Breast epithelium (tissue), 4 donors: Measurements from ENCODE around the gene SORL1. TPM values are rescaled to one million over a fixed set of nuclear protein-coding genes. Genes with fewer than 3 reads are reported as not detected.

Source experiments
- DNase-seq, 2 donors: peaks; one replicate each; pipeline ENCODE4 v3.0.0-alpha.2; 2019; ENCODE audit warnings: low spot score in 2 of 2
- H3K27ac ChIP-seq, 2 donors: fragments of 200-600 bp; sonication (generic) in 1 of 2; one replicate each; pipeline ENCODE4 v1.5.1; 2016 to 2019; ENCODE audit warnings: mild to moderate bottlenecking in 1 of 2
- H3K27me3 ChIP-seq, 2 donors: fragments of 200-600 bp; sonication (generic) in 1 of 2; one replicate each; pipeline versions ENCODE4 v1.5.1 to v1.6.0; 2017 to 2019; ENCODE audit warnings: control low read depth in 1 of 2, mild to moderate bottlenecking in 1 of 2
- H3K36me3 ChIP-seq: fragments of 200-600 bp; one replicate; pipeline ENCODE4 v1.5.1; 2019
- H3K4me1 ChIP-seq, 2 donors: fragments of 200-600 bp; sonication (generic); one replicate each; pipeline ENCODE4 v1.5.1; 2016 to 2019; ENCODE audit warnings: control low read depth in 1 of 2
- H3K4me3 ChIP-seq, 3 donors: fragments of 200-600 bp; sonication (generic); 1 replicate in 2 of 3; 2 replicates in 1 of 3; pipeline ENCODE4 v1.5.1; 2016 to 2019; ENCODE audit warnings: mild to moderate bottlenecking in 3 of 3, moderate library complexity in 2 of 3
- H3K9me3 ChIP-seq, 2 donors: fragments of 200-600 bp; sonication (generic) in 1 of 2; one replicate each; pipeline ENCODE4 v1.5.1; 2016 to 2019; ENCODE audit warnings: control low read depth in 1 of 2
- POLR2A ChIP-seq: fragments of 450-650 bp; IDR thresholded peaks from one replicate; pipeline ENCODE4 v1.6.1; 2016; ENCODE audit warnings: antibody characterized with exemption, mild to moderate bottlenecking, moderate library complexity
- POLR2AphosphoS5 ChIP-seq, 3 donors: sonication (generic); formaldehyde crosslinking; IDR thresholded peaks; one replicate each; pipeline ENCODE4 v1.6.1; 2017; ENCODE audit warnings: antibody characterized with exemption in 3 of 3
- intact Hi-C: fragments of 100-400 bp; cut with DNase I; formaldehyde crosslinking; loops from one replicate; pipeline ENCODE4 v1.15.1; 2023; ENCODE audit warnings: low total_unique reads
- total RNA-seq, 3 donors: library from RNA; depleted of rRNA; stranded (reverse); fragments of >200 nt; gene quantifications; one replicate each; pipeline ENCODE4 v1.1.0, GENCODE V29; 2016
- TF ChIP-seq, protein P1 (sequence below), 3 donors: fragments of 450-650 bp; IDR thresholded peaks; one replicate each; pipeline ENCODE4 v1.5.1; 2016 to 2017; ENCODE audit warnings: antibody characterized with exemption in 3 of 3, mild to moderate bottlenecking in 3 of 3, moderate library complexity in 3 of 3

SORL1 gene
- total RNA-seq, 3 donors from 2014 or later, result 3.5 to 64.0 (median 50.8) TPM

DNA sequence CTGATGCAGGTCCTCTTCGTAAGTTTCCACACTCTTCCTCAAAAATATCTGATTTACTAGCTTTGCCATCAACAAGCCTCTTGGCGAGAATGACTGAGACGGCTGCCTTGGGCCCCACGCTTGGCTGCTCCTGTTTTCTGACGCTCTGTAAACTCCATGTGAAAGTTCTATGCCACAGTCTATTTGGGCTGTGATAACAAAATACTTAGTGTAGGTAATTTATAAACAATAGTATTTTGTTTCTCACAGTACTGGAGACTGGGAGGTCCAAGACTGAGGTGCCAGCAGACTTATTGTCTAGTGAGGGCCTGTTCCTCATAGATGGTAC is 123.8 kb downstream of the SORL1 start:
- H3K4me1 ChIP-seq, result no peaks in the 10 kb centered on the region
- no peaks in the 10 kb centered on the region for H3K36me3 ChIP-seq
- H3K27ac ChIP-seq, result no peak overlapping the region
- no peaks in the 10 kb centered on the region for H3K9me3 ChIP-seq
- TF ChIP-seq, protein P1, sequence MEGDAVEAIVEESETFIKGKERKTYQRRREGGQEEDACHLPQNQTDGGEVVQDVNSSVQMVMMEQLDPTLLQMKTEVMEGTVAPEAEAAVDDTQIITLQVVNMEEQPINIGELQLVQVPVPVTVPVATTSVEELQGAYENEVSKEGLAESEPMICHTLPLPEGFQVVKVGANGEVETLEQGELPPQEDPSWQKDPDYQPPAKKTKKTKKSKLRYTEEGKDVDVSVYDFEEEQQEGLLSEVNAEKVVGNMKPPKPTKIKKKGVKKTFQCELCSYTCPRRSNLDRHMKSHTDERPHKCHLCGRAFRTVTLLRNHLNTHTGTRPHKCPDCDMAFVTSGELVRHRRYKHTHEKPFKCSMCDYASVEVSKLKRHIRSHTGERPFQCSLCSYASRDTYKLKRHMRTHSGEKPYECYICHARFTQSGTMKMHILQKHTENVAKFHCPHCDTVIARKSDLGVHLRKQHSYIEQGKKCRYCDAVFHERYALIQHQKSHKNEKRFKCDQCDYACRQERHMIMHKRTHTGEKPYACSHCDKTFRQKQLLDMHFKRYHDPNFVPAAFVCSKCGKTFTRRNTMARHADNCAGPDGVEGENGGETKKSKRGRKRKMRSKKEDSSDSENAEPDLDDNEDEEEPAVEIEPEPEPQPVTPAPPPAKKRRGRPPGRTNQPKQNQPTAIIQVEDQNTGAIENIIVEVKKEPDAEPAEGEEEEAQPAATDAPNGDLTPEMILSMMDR (IDR thresholded peaks at IDR 0.05), result no peak
- TF ChIP-seq POLR2A, result no peak
- TF ChIP-seq POLR2AphosphoS5 (IDR thresholded peaks at IDR 0.05), result no peak
- no peaks in the 10 kb centered on the region for H3K27me3 ChIP-seq
- H3K4me3 ChIP-seq, result no peak overlapping the region
- intact Hi-C loops, result no loop called here
- no peak for DNase-seq

DNA sequence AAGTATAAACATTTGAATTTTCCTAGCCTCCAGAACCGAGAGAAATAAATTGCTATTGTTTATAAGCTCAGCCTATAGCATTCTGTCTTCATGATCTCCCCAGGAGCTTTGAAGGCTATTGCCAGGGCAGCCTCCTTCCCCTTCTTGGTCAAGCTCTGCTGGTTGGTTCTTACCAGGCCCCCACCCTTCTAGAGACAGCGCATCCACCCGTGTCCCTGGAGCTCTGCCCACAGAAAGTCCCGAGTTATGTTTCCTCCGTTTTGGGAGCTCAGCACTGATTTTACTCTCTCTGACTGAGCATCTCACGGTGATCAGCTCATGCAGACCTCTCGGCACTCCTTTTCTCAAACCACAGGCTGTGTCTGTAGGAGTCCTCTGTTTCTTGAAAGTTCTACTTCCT is 124.4 kb downstream of the SORL1 start:
- Histone ChIP-seq H3K36me3 (no peaks in the 10 kb centered on the region), H3K9me3 (no peaks in the 10 kb centered on the region), H3K27me3 (no peaks in the 10 kb centered on the region), H3K4me3 (no peak overlapping the region), H3K27ac (no peak overlapping the region), H3K4me1 (no peaks in the 10 kb centered on the region)
- intact Hi-C loops, result no loop called here
- no peak for DNase-seq
- no peak for TF ChIP-seq POLR2A
- TF ChIP-seq, protein P1 (IDR thresholded peaks at IDR 0.05), result no peak
- no peak for TF ChIP-seq POLR2AphosphoS5 (IDR thresholded peaks at IDR 0.05)

DNA sequence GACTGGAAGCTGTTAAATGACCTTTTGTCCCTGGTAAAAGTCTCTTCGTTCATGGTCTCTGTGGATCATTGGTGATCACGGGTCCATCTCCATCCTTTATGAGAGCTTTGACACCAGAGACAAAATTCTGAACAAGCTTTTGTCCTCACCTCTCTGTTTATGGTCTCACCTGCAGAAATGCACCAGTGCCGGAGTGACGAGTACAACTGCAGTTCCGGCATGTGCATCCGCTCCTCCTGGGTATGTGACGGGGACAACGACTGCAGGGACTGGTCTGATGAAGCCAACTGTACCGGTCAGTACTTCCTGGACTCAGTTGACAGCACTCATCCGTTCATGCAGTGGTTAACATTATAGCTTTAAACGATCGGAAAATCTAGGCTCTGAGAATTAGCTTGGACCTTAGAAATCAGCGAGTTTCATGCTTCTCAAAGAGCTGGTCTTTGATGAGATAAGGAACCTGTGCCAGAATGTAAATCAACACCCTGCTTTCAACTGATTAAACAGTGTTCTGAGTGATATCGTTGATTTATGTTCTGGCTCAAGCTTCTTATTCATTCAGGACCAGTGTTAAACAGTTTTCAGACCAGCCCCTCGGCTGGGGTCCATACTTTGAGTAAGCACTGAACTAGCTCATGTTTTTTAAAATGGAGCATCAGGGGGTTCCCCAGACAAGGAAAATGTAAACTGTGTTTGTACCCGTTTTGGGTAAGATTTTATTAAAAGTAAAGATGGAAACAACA is 125.2 kb downstream of the SORL1 start:
- Histone ChIP-seq H3K4me3 (no peak overlapping the region), H3K27me3 (no peaks in the 10 kb centered on the region), H3K4me1 (no peaks in the 10 kb centered on the region), H3K9me3 (no peaks in the 10 kb centered on the region), H3K27ac (peak overlapping the region in 1 of 2 donors; percentile 25), H3K36me3 (no peaks in the 10 kb centered on the region)
- no peak for DNase-seq
- TF ChIP-seq, protein P1 (IDR thresholded peaks at IDR 0.05), result no peak
- TF ChIP-seq POLR2A (no peak), POLR2AphosphoS5 (IDR thresholded peaks at IDR 0.05) (no peak)
- intact Hi-C loops, result no loop called here

DNA sequence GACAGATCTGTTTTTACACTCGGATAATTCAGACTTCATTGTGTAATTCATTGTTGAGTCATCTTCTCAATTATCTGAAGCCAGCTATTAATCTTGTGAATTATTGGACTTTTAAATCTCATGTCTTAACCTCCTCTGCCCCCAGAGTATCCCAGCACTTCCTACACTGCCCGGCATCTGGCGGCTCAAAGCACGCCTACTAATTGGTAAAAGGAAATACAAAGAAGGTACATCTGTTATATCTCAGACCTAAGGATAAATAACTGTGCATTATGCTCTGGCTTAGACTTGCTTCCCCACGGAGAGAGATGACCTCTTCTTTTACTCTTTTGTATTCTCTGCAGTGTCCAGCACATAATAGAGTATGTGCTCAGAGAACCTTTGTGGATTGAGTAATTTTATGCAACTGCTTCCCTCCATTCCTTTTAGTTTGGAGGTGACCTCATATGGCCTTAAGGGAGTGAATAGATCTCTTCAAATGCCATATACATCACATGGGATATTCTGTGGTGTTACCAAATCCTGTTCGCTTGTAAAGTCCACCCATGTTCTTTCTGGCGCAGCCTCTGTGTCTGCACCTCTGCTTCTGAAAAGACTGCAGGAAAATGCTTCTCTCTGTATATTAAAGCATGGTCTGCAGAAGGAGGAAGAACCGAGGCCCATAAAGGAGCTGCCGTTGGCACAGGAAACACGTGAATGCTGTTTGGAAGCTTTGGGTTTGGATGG is 126.3 kb downstream of the SORL1 start:
- H3K4me3 ChIP-seq, result no peak overlapping the region
- intact Hi-C loops, result no loop called here
- no peak for DNase-seq
- no peaks in the 10 kb centered on the region for H3K4me1 ChIP-seq
- no peak for TF ChIP-seq POLR2A
- TF ChIP-seq POLR2AphosphoS5 (IDR thresholded peaks at IDR 0.05), result no peak
- TF ChIP-seq, protein P1 (IDR thresholded peaks at IDR 0.05), result no peak
- H3K36me3 ChIP-seq, result no peaks in the 10 kb centered on the region
- no peaks in the 10 kb centered on the region for H3K9me3 ChIP-seq
- no peaks in the 10 kb centered on the region for H3K27me3 ChIP-seq
- H3K27ac ChIP-seq, result peak overlapping the region in 1 of 2 donors; percentile 25

DNA sequence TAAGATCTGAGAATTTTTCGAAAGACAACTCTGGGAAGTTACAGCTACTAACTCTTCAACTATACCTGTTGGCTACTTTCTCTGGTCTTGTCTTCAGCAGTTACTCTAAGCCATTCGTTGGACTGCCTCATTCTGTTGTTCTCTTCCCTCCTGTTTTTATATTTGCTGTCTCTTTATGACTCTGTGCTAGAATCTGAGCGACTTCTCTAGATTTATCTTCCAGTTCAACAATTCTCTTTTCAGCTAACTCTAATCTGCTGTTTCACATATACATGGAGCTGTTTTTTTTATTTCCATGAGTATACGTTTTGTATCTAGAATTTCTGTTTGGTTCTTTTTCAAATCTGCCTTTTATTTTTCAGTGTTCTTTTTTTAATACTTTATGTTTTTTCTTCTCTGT is 128.0 kb downstream of the SORL1 start:
- Histone ChIP-seq H3K27ac (no peak overlapping the region), H3K4me1 (no peaks in the 10 kb centered on the region), H3K27me3 (no peaks in the 10 kb centered on the region), H3K4me3 (no peak overlapping the region), H3K36me3 (no peaks in the 10 kb centered on the region), H3K9me3 (no peaks in the 10 kb centered on the region)
- TF ChIP-seq POLR2AphosphoS5 (IDR thresholded peaks at IDR 0.05), result no peak
- no peak for DNase-seq
- intact Hi-C loops, result no loop called here
